ENCODE measurements around the gene CHD9NB.
"Not testable (repeated sequence)": the region's sequence is repeated elsewhere in the genome, so short reads cannot be mapped to it uniquely, and the experiment has no call there.

Gene CHD9NB

GRCh38 chr16:53056392-53056881, 3.7 kb upstream of the CHD9NB start:
- no peak for DNase-seq (ENCODE audit: low read depth in 2 of 2)

- no peak for DNase-seq (ENCODE audit: low read depth in 2 of 2)
These were observed 3.1 kb upstream of the CHD9NB start for GRCh38 chr16:53055541-53056391.

- DNase-seq (ENCODE audit: low read depth in 2 of 2): peak; percentile 23 to 48
These were observed 2.2 kb upstream of the CHD9NB start, which contains the start of gene CHD9 for GRCh38 chr16:53054670-53055485. Gene CHD9, plus strand, starts transcription at chr16:53054991. Its CDS starts 101,099 bp downstream, at chr16:53156090.

GRCh38 chr16:53053967-53054669, 1.4 kb upstream of the CHD9NB start:
- DNase-seq (ENCODE audit: low read depth in 2 of 2): peak in 1 of 2 donors; percentile 6

- not testable (repeated sequence) for DNase-seq (ENCODE audit: low read depth in 2 of 2)
These were observed 1.4 kb downstream of the CHD9NB start for GRCh38 chr16:53051255-53051654.

- no peak for DNase-seq (ENCODE audit: low read depth in 2 of 2)
These were observed 4.4 kb downstream of the CHD9NB start for GRCh38 chr16:53048139-53048915.

GRCh38 chr16:53047515-53047914, 5.2 kb downstream of the CHD9NB start:
- DNase-seq (ENCODE audit: low read depth in 2 of 2): not testable (repeated sequence)

- no peak for DNase-seq (ENCODE audit: low read depth in 2 of 2)
These were observed 7.1 kb downstream of the CHD9NB start for GRCh38 chr16:53045341-53046220.

- no peak for DNase-seq (ENCODE audit: low read depth in 2 of 2)
These were observed 8.6 kb downstream of the CHD9NB start for GRCh38 chr16:53043986-53044601.

GRCh38 chr16:53043428-53043831, 9.3 kb downstream of the CHD9NB start:
- DNase-seq (ENCODE audit: low read depth in 2 of 2): no peak

- DNase-seq (ENCODE audit: low read depth in 2 of 2): no peak
These were observed 10.4 kb downstream of the CHD9NB start for GRCh38 chr16:53042235-53042701.

GRCh38 chr16:53041320-53042051, 11.2 kb downstream of the CHD9NB start:
- no peak for DNase-seq (ENCODE audit: low read depth in 2 of 2)

GRCh38 chr16:53040788-53041187, 11.9 kb downstream of the CHD9NB start:
- no peak for DNase-seq (ENCODE audit: low read depth in 2 of 2)

GRCh38 chr16:53036711-53037110, 16.0 kb downstream of the CHD9NB start:
- DNase-seq (ENCODE audit: low read depth in 2 of 2): not testable (repeated sequence)

- DNase-seq (ENCODE audit: low read depth in 2 of 2): no peak
These were observed 16.6 kb downstream of the CHD9NB start for GRCh38 chr16:53036066-53036465.

GRCh38 chr16:53035176-53035942, 17.3 kb downstream of the CHD9NB start:
- DNase-seq (ENCODE audit: low read depth in 2 of 2): no peak

- no peak for DNase-seq (ENCODE audit: low read depth in 2 of 2)
These were observed 18.4 kb downstream of the CHD9NB start for GRCh38 chr16:53034306-53034705.
